Activated CD8-positive, alpha-beta T cell treated with anti-CD3 and anti-CD28 coated beads, Interleukin-2, amount 10 ng/mL, durations not matched to agents 7 days and 5 days (primary cell): Measurements from ENCODE around the gene DQX1. TPM values are rescaled to one million over a fixed set of nuclear protein-coding genes. Genes with fewer than 3 reads are reported as not detected.
"Not testable (repeated sequence)": the region's sequence is repeated elsewhere in the genome, so short reads cannot be mapped to it uniquely, and the experiment has no call there.

ENCODE experiments used
- ATAC-seq: fragments of 150-1000 bp; cut with Tn5 transposase; one replicate; pipeline ENCODE4 v1.10.0; 2021; ENCODE audit warnings: moderate library complexity
- CTCF ChIA-PET: fragments of 350-600 bp; sonication (Branson Sonifier 250); formaldehyde crosslinking; loops from one replicate; lab custom pipeline; 2021; ENCODE audit warnings: antibody characterized with exemption; lab: Charles Lee
- POLR2A ChIA-PET: fragments of 350-600 bp; sonication (Branson Sonifier 250); formaldehyde crosslinking; loops from one replicate; lab custom pipeline; 2021; ENCODE audit warnings: antibody characterized with exemption; lab: Charles Lee
- DNase-seq: peaks from one replicate; pipeline ENCODE4 v3.0.0-alpha.2; 2020
- H3K27ac Mint-ChIP-seq: one replicate; pipeline ENCODE4 v1.8.0; 2021; ENCODE audit warnings: mild to moderate bottlenecking, mixed read lengths
- H3K27me3 Mint-ChIP-seq: one replicate; pipeline ENCODE4 v1.8.0; 2021; ENCODE audit warnings: low read depth, mixed read lengths
- H3K36me3 Mint-ChIP-seq: one replicate; pipeline ENCODE4 v1.8.0; 2021; ENCODE audit warnings: low read depth, mixed read lengths
- H3K4me1 Mint-ChIP-seq: one replicate; pipeline ENCODE4 v1.8.0; 2021; ENCODE audit warnings: low read depth, mixed read lengths
- H3K4me3 Mint-ChIP-seq: one replicate; pipeline ENCODE4 v1.8.0; 2021; ENCODE audit warnings: mild to moderate bottlenecking, mixed read lengths
- H3K9me3 Mint-ChIP-seq: one replicate; pipeline ENCODE4 v1.8.0; 2022; ENCODE audit warnings: mixed read lengths; ENCODE audit not compliant: insufficient read depth
- total RNA-seq, 2 experiments: library from RNA; stranded (reverse); gene quantifications; one replicate each; pipeline ENCODE4 v1.2.3, GENCODE V29; 2021

The DQX1 gene
- total RNA-seq, 2 experiments from 2014 or later, result 0.18 TPM

DNA sequence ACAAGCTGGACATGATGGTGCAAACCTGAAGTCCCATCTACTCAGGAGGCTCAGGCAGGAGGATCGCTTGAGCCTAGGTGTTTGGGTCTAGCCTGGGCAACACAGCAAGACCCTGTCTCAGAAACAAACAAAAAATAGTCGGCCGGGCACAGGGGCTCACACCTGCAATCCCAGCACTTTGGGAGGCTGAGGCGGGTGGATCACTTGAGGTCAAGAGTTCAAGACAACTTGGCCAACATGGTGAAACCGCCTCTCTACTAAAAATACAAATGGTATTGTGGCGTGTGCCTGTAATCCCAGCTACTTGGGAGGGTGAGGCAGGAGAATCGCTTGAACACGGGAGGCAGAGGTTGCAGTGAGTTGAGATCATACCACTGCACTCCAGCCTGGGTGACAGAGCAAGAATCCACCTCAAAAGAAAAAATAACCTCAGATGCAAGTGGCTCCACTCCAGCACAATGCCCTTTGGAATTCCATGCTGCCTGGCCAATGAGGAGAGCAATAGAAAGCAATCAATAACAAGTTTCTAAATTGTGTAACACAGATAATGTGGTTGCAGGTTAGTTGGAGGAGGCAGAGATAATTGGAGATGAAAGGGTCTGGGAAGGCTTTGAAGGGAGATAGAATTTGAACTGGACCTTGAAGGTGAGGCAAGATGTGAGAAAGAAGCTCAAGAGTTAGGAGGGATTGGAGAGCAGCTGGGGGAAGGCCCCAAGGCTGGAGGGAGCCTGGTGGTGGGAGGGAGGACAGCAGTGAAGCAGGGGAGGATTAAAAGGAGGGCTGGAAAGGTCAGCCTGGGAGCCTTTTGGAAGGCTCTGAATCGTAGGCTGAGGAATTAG lies 37.2 kb downstream of the DQX1 start:
- CTCF ChIA-PET, result interaction anchor here (1.8 kb wide), 1 partner anchor 43 kb away, joined by 5 read pairs; no protein-coding TSS in a partner anchor
- Mint-ChIP-seq H3K4me3 (no peak overlapping the region), H3K27me3 (no peaks in the 10 kb centered on the region), H3K36me3 (peaks cover 48% of the 10 kb centered on the region), H3K9me3 (no peaks in the 10 kb centered on the region), H3K27ac (no peak overlapping the region), H3K4me1 (peaks cover 7% of the 10 kb centered on the region)
- DNase-seq, result no peak
- POLR2A ChIA-PET, result interaction anchor here (1.4 kb wide), 1 partner anchor 9 kb away, joined by 6 read pairs; no protein-coding TSS in a partner anchor
- no peak for ATAC-seq

- Mint-ChIP-seq H3K27me3 (no peaks in the 10 kb centered on the region), H3K9me3 (no peaks in the 10 kb centered on the region), H3K27ac (no peak overlapping the region), H3K4me1 (peaks cover 21% of the 10 kb centered on the region), H3K36me3 (peaks cover 44% of the 10 kb centered on the region), H3K4me3 (no peak overlapping the region)
- DNase-seq, result no peak
- ATAC-seq, result no peak
- ChIA-PET POLR2A (no interaction called here), CTCF (interaction anchor here (7.0 kb wide), 1 partner anchor 45 kb away, joined by 76 read pairs; the partner anchor contains the start of genes AUP1 and HTRA2)
Measured at GRCh38 chr2:74486141-74486540, 39.9 kb downstream of the DQX1 start.

DNA sequence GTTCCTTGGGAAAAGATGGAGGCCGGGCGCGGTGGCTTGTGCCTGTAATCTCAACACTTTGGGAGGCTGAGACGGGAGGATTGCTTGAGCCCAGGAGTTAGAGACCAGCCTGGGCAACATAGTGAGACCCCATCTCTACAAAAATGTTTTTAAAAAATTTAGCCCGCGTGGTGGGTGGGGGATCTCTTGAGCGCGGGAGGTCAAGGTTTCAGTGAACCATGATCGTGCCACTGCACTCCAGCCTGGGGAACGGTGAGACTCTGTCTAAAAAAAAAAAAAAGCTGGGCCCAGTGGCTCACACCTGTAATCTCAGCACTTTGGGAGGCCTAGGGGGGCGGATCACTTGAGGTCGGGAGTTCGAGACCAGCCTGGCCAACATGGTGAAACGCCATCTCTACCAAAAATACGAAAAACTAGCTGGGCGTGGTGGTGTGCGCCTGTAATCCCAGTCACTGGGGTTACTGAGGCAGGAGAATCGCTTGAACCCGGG lies 42.3 kb downstream of the DQX1 start:
- Mint-ChIP-seq H3K36me3 (peaks cover 43% of the 10 kb centered on the region), H3K4me3 (peak overlapping the region; percentile 100), H3K4me1 (peaks cover 41% of the 10 kb centered on the region), H3K27ac (peak overlapping the region; percentile 100)
- not testable (repeated sequence) for ATAC-seq, H3K27me3 Mint-ChIP-seq, H3K9me3 Mint-ChIP-seq, DNase-seq
- POLR2A ChIA-PET, result interaction anchor here (0.6 to 4.1 kb wide), 9 partner anchors 9 to 1307 kb away, joined by 3 to 39 read pairs (median 11); partner anchors contain the start of genes AUP1, HTRA2, INO80B and MOGS
- CTCF ChIA-PET, result interaction anchor here (1.0 to 7.0 kb wide), 17 partner anchors 9 to 118 kb away, joined by 3 to 101 read pairs (median 11); partner anchors contain the start of genes AUP1, HTRA2, INO80B and LBX2

- ATAC-seq, result peak; percentile 95
- H3K9me3 Mint-ChIP-seq, result no peaks in the 10 kb centered on the region
- no peaks in the 10 kb centered on the region for H3K27me3 Mint-ChIP-seq
- CTCF ChIA-PET, result interaction anchor here (0.8 to 7.0 kb wide), 26 partner anchors 9 to 119 kb away, joined by 3 to 101 read pairs (median 7); partner anchors contain the start of genes AUP1, DQX1, HTRA2 and INO80B
- H3K27ac Mint-ChIP-seq, result peak within 1 kb of the TSS; percentile 100
- peaks cover 41% of the 10 kb centered on the region for H3K4me1 Mint-ChIP-seq
- peak within 1 kb of the TSS; percentile 100 for H3K4me3 Mint-ChIP-seq
- H3K36me3 Mint-ChIP-seq, result peaks cover 43% of the 10 kb centered on the region
- POLR2A ChIA-PET, result interaction anchor here (0.6 to 4.1 kb wide), 16 partner anchors 8 to 1306 kb away, joined by 3 to 39 read pairs (median 6); partner anchors contain the start of genes AUP1, DQX1, HTRA2 and INO80B
- DNase-seq, result peak; percentile 97
Measured at GRCh38 chr2:74482801-74483674, 43.0 kb downstream of the DQX1 start, which contains the start of the genes CCDC142 and TTC31. Gene CCDC142 (minus strand): TSS chr2:74482998. CDS start chr2:74482837, 161 bp downstream. Gene TTC31 (plus strand): TSS chr2:74483081. CDS start chr2:74483096, 15 bp downstream.

- Mint-ChIP-seq H3K4me3 (peak overlapping the region; percentile 100), H3K27me3 (no peaks in the 10 kb centered on the region), H3K9me3 (no peaks in the 10 kb centered on the region), H3K36me3 (peaks cover 48% of the 10 kb centered on the region), H3K4me1 (peaks cover 45% of the 10 kb centered on the region), H3K27ac (peak overlapping the region; percentile 100)
- CTCF ChIA-PET, result interaction anchor here (0.7 to 7.0 kb wide), 26 partner anchors 10 to 111 kb away, joined by 3 to 101 read pairs (median 7); partner anchors contain the start of genes AUP1, DQX1, HTRA2 and INO80B
- POLR2A ChIA-PET, result interaction anchor here (0.6 to 4.1 kb wide), 17 partner anchors 8 to 355 kb away, joined by 3 to 39 read pairs (median 5); partner anchors contain the start of genes AUP1, DQX1, HTRA2 and INO80B
- DNase-seq (peak; percentile 71), ATAC-seq (peak; percentile 56)
Measured at GRCh38 chr2:74481961-74482800, 43.9 kb downstream of the DQX1 start.

DNA sequence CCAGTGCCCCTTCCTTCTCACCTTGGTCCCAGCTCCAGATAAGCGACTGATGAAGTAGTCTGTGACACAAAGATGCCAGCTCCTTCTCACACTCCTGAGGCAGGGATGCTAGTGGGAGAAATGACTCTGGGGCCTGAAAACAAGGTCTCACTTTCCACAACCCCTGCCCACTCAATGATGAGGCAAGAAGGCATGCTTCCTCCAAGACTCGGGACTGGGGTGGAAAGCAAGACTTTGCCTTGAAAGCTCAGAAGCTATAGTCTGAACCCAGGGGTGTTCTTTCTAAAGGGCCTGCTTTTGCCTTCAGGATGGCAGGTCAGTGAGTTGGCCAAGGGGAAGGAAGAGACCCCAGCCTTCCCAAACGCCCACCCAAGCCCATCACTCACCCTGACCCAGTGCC lies 44.6 kb downstream of the DQX1 start:
- peaks cover 48% of the 10 kb centered on the region for H3K36me3 Mint-ChIP-seq
- ATAC-seq (no peak), DNase-seq (no peak)
- no peaks in the 10 kb centered on the region for H3K9me3 Mint-ChIP-seq
- CTCF ChIA-PET, result interaction anchor here (0.7 to 7.0 kb wide), 12 partner anchors 9 to 112 kb away, joined by 3 to 101 read pairs (median 4); partner anchors contain the start of genes AUP1, HTRA2, INO80B and MOGS
- peak overlapping the region; percentile 100 for H3K4me3 Mint-ChIP-seq
- H3K27ac Mint-ChIP-seq, result peak overlapping the region; percentile 43
- peaks cover 42% of the 10 kb centered on the region for H3K4me1 Mint-ChIP-seq
- POLR2A ChIA-PET, result interaction anchor here (0.6 to 4.1 kb wide), 11 partner anchors 9 to 356 kb away, joined by 3 to 39 read pairs (median 4); partner anchors contain the start of genes AUP1, DQX1, HTRA2 and INO80B
- no peaks in the 10 kb centered on the region for H3K27me3 Mint-ChIP-seq

- H3K27ac Mint-ChIP-seq, result no peak overlapping the region
Measured at GRCh38 chr2:74474899-74475298, 51.1 kb downstream of the DQX1 start.

DNA sequence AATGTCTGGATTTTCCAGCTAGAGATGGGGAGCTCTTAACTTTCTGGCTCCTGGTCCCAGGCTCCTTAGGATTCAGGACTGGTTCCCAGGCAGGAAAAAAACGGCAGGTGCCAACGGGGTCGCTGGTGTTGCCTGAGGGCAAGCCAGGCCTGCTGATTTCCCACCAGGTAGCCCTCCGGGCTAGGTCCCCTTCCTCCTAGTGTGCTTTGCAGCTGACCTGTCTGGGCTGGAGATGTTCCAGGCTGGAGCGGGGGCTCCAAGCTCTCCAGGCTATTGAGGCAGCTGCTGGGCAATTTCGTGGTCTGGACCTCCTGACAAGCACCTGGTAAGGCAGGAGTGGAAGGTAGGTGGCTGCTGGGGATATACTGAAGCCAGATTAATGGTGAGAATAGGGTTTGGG lies 51.5 kb downstream of the DQX1 start:
- ChIA-PET CTCF (interaction anchor here (0.7 to 2.5 kb wide), 7 partner anchors 15 to 225 kb away, joined by 3 to 11 read pairs (median 3); partner anchors contain the start of gene WBP1), POLR2A (interaction anchor here (1.3 to 1.6 kb wide), 2 partner anchors 8 to 16 kb away, joined by 5 to 7 read pairs; partner anchors contain the start of genes CCDC142, TTC31 and WBP1)
- Mint-ChIP-seq H3K4me3 (no peak overlapping the region), H3K9me3 (no peaks in the 10 kb centered on the region), H3K36me3 (peaks cover 54% of the 10 kb centered on the region), H3K27ac (no peak overlapping the region), H3K4me1 (peaks cover 42% of the 10 kb centered on the region), H3K27me3 (no peaks in the 10 kb centered on the region)
- no peak for ATAC-seq
- no peak for DNase-seq

More at GRCh38 chr2:74474899-74475298, 51.1 kb downstream of the DQX1 start:
- ChIA-PET CTCF (interaction anchor here (0.8 to 2.5 kb wide), 7 partner anchors 8 to 225 kb away, joined by 3 to 11 read pairs (median 4); partner anchors contain the start of gene WBP1), POLR2A (interaction anchor here (1.3 to 1.6 kb wide), 2 partner anchors 8 to 17 kb away, joined by 5 to 7 read pairs; partner anchors contain the start of genes CCDC142, TTC31 and WBP1)
- DNase-seq (no peak), ATAC-seq (no peak)
- H3K9me3 Mint-ChIP-seq, result no peaks in the 10 kb centered on the region
- peaks cover 54% of the 10 kb centered on the region for H3K36me3 Mint-ChIP-seq
- peaks cover 43% of the 10 kb centered on the region for H3K4me1 Mint-ChIP-seq
- H3K4me3 Mint-ChIP-seq, result no peak overlapping the region
- H3K27me3 Mint-ChIP-seq, result no peaks in the 10 kb centered on the region

DNA sequence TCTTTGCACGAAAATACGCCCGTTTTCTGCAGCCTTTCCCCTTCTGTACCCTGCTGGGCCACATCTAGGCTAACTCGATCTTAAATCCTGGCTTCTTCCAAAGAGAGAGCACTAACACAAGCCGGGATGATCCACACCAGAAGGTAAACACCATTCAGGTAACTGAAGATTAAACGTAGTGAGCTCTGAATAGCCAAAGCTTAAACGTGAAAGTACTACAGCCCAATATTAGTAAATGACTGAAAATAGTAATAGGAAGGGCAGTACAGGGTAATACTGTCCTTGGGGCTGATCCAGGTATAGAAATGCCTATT lies 53.1 kb downstream of the DQX1 start:
- DNase-seq, result no peak
- Mint-ChIP-seq H3K27ac (peak overlapping the region; percentile 99), H3K36me3 (peaks cover 50% of the 10 kb centered on the region), H3K27me3 (no peaks in the 10 kb centered on the region), H3K9me3 (no peaks in the 10 kb centered on the region), H3K4me3 (peak overlapping the region; percentile 98), H3K4me1 (peaks cover 36% of the 10 kb centered on the region)
- no peak for ATAC-seq
- ChIA-PET POLR2A (interaction anchor here (0.6 to 2.9 kb wide), 14 partner anchors 9 to 294 kb away, joined by 3 to 39 read pairs (median 4); partner anchors contain the start of genes AUP1, CCDC142, DOK1 and HTRA2), CTCF (interaction anchor here (0.7 to 3.0 kb wide), 13 partner anchors 9 to 223 kb away, joined by 3 to 26 read pairs (median 5); partner anchors contain the start of genes AUP1, CCDC142, HTRA2 and INO80B)
